Ishikawa (cell line): Measurements from ENCODE around the gene SLC7A7.
A peak's percentile ranks its signal among the peaks of the same experiment; 100 is the strongest.

Experiments used
- CEBPB ChIP-seq: IDR thresholded peaks from 2 replicates; pipeline ENCODE4 v1.6.1; 2012
- CREB1 ChIP-seq: IDR thresholded peaks from 2 replicates; pipeline ENCODE4 v1.6.1; 2012; ENCODE audit warnings: low read depth
- EGR1 ChIP-seq: IDR thresholded peaks from 2 replicates; pipeline ENCODE4 v1.6.1; 2012
- EP300 ChIP-seq: IDR thresholded peaks from 2 replicates; pipeline ENCODE4 v1.6.1; 2012; ENCODE audit warnings: borderline replicate concordance
- FOXM1 ChIP-seq: IDR thresholded peaks from 2 replicates; pipeline ENCODE4 v1.6.1; 2012; ENCODE audit warnings: low read depth, borderline replicate concordance
- MAX ChIP-seq: IDR thresholded peaks from 2 replicates; pipeline ENCODE4 v1.6.1; 2012
- NFIC ChIP-seq: IDR thresholded peaks from 2 replicates; pipeline ENCODE4 v1.6.1; 2012
- RAD21 ChIP-seq: IDR thresholded peaks from 2 replicates; pipeline ENCODE4 v1.6.1; 2012; ENCODE audit warnings: low read depth
- REST ChIP-seq: IDR thresholded peaks from 2 replicates; pipeline ENCODE4 v1.6.1; 2012; ENCODE audit warnings: low read depth, mild to moderate bottlenecking
- TAF1 ChIP-seq: IDR thresholded peaks from 2 replicates; pipeline ENCODE4 v1.6.1; 2012; ENCODE audit warnings: low read depth, mild to moderate bottlenecking
- TCF12 ChIP-seq: IDR thresholded peaks from 2 replicates; pipeline ENCODE4 v1.6.1; 2012; ENCODE audit warnings: low read depth
- TEAD4 ChIP-seq: IDR thresholded peaks from 2 replicates; pipeline ENCODE4 v1.6.1; 2012
- USF1 ChIP-seq: IDR thresholded peaks from 2 replicates; pipeline ENCODE4 v1.6.1; 2012
- YY1 ChIP-seq: IDR thresholded peaks from 2 replicates; pipeline ENCODE4 v1.6.1; 2012; ENCODE audit warnings: low read depth
- ZBTB7A ChIP-seq: IDR thresholded peaks from 2 replicates; pipeline ENCODE4 v1.6.1; 2012; ENCODE audit warnings: low read depth

The SLC7A7 gene

GRCh38 chr14:22836301-22837113 is 21.3 kb upstream of the SLC7A7 start, which contains the start of gene MMP14:
TSS of gene MMP14 (plus strand) at chr14:22836585. CDS start at chr14:22836818, 233 bp downstream.
- TF ChIP-seq ZBTB7A: peak; percentile 79
- no peak for TF ChIP-seq CREB1
- TF ChIP-seq USF1: no peak
- no peak for TF ChIP-seq REST
- 0 out of 2 replicates have a peak, but pooled peaks have one; percentile 5 for TF ChIP-seq TAF1
- TF ChIP-seq RAD21: no peak
- no peak for TF ChIP-seq NFIC
- TF ChIP-seq FOXM1: no peak
- no peak for TF ChIP-seq CEBPB
- no peak for TF ChIP-seq EGR1
- TF ChIP-seq MAX: no peak
- no peak for TF ChIP-seq YY1
- TF ChIP-seq TCF12: no peak; the same call in 1 of the 2 replicates
- no peak for TF ChIP-seq EP300

- TF ChIP-seq TEAD4 (no peak), CEBPB (no peak), MAX (no peak), YY1 (no peak), EGR1 (no peak), NFIC (no peak), USF1 (no peak), EP300 (no peak), RAD21 (no peak), TAF1 (no peak), FOXM1 (no peak), ZBTB7A (no peak), REST (no peak), TCF12 (no peak), CREB1 (no peak)
These were observed 20.3 kb upstream of the SLC7A7 start for GRCh38 chr14:22835505-22835904.

- TF ChIP-seq CEBPB (no peak), USF1 (no peak), EGR1 (no peak), FOXM1 (no peak), MAX (no peak)
These were observed 15.3 kb upstream of the SLC7A7 start for GRCh38 chr14:22830443-22831010.

- TF ChIP-seq CREB1 (peak; percentile 31; the same call in 1 of the 2 replicates), CEBPB (0 out of 2 replicates have a peak, but pooled peaks have one; percentile 16), TEAD4 (peak; percentile 28; the same call in 1 of the 2 replicates), USF1 (peak; percentile 42; the same call in 1 of the 2 replicates), EP300 (no peak), RAD21 (no peak), EGR1 (peak; percentile 87), MAX (no peak), TCF12 (peak; percentile 15; the same call in 1 of the 2 replicates), TAF1 (peak; percentile 86), FOXM1 (no peak), ZBTB7A (no peak), NFIC (no peak), REST (no peak), YY1 (peak; percentile 99)
These were observed 14.6 kb upstream of the SLC7A7 start, which contains the start of gene MRPL52 for GRCh38 chr14:22829661-22830442. TSS of gene MRPL52 (plus strand) at chr14:22829887. CDS start at chr14:22829913, 26 bp downstream.
